Measurements from ENCODE around the gene ACTG1. TPM values are rescaled to one million over a fixed set of nuclear protein-coding genes. Genes with fewer than 3 reads are reported as not detected.

ACTG1 gene
- total RNA-seq, 1 experiment from 2014 or later: 4,160 TPM

DNA sequence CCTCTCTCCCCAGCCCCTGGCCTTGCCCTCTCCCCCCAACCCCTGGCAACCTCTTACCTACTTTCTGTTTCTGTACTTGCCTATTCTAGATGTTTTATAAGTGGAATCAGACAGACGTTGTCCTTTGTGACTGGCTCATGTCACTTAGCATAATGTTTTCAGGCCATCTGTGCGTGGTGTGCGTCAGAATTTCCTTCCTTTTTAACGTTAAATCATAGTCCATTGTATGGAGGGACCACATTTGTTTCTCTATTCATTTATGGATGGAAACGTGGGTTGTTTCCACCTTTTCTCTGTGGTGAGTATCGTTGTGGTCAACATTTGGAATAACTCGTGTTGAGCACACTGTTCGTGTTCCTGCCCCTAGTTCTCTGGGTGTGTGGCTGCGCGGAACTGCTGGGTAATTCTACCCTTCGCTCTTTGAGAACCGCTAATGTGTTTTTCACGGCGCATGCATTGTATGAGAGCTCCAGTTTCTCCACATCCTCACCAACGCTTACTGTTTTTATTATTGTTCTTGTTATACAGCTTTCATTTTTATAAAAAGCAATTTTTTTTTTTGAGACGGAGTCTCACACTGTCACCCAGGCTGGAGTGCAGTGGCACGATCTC, 26.3 kb downstream of the ACTG1 start:
- DNase-seq: no peak
- H2BK5ac ChIP-seq (ENCODE audit: insufficient read length, low read length): no peak overlapping the region
- H3K27ac ChIP-seq (ENCODE audit: insufficient read length, low read depth, low read length): no peak overlapping the region
- no peaks in the 10 kb centered on the region for H3K9me3 Mint-ChIP-seq
- no peak overlapping the region for H3K27ac Mint-ChIP-seq
- no peak overlapping the region for H3K4me2 ChIP-seq (ENCODE audit: insufficient read depth, insufficient read length, low read length)
- peaks cover 12% of the 10 kb centered on the region; the same call in 1 of the 2 replicates for H3K27me3 ChIP-seq (ENCODE audit: insufficient read depth, low read length)
- WGBS (ENCODE audit: extremely low coverage, insufficient read length, low lambda C conversion rate): no CpG with 5 or more reads among the region's 17 CpGs
- no peaks in the 10 kb centered on the region for H3K79me2 ChIP-seq (ENCODE audit: insufficient read depth, low read length)
- no peaks in the 10 kb centered on the region for H3K79me1 ChIP-seq (ENCODE audit: insufficient read depth, low read depth, low read length, poor library complexity, severe bottlenecking)
- no peak overlapping the region for H4K5ac ChIP-seq (ENCODE audit: insufficient read length, low read depth, low read length)
- H3K4me3 Mint-ChIP-seq: no peak overlapping the region
- no peaks in the 10 kb centered on the region; the same call in 1 of the 2 replicates for H3K4me1 ChIP-seq (ENCODE audit: insufficient read depth, low read length)
- TF ChIP-seq, protein P1, sequence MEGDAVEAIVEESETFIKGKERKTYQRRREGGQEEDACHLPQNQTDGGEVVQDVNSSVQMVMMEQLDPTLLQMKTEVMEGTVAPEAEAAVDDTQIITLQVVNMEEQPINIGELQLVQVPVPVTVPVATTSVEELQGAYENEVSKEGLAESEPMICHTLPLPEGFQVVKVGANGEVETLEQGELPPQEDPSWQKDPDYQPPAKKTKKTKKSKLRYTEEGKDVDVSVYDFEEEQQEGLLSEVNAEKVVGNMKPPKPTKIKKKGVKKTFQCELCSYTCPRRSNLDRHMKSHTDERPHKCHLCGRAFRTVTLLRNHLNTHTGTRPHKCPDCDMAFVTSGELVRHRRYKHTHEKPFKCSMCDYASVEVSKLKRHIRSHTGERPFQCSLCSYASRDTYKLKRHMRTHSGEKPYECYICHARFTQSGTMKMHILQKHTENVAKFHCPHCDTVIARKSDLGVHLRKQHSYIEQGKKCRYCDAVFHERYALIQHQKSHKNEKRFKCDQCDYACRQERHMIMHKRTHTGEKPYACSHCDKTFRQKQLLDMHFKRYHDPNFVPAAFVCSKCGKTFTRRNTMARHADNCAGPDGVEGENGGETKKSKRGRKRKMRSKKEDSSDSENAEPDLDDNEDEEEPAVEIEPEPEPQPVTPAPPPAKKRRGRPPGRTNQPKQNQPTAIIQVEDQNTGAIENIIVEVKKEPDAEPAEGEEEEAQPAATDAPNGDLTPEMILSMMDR (conservative IDR thresholded peaks at IDR 0.05): no peak
- no peak overlapping the region for H3K14ac ChIP-seq (ENCODE audit: insufficient read depth, low read length)
- no peak overlapping the region for H4K8ac ChIP-seq (replicated peaks; ENCODE audit: insufficient read length, low read depth, low read length)
- peaks cover 12% of the 10 kb centered on the region for H3K23me2 ChIP-seq (ENCODE audit: insufficient read length, low read depth, low read length, poor library complexity, severe bottlenecking)
- no peak overlapping the region for H3K9ac ChIP-seq (ENCODE audit: extremely low read depth, insufficient read length, low read length)
- H3K4me1 Mint-ChIP-seq: peaks cover 26 to 30% of the 10 kb centered on the region in 2 experiments
- no peaks in the 10 kb centered on the region for H3K9me3 ChIP-seq (ENCODE audit: control insufficient read depth, low read depth, low read length)
- no peak overlapping the region for H2BK15ac ChIP-seq (ENCODE audit: low read depth, low read length)
- H4K20me1 ChIP-seq (ENCODE audit: control insufficient read depth, insufficient read depth, insufficient read length): no peaks in the 10 kb centered on the region
- H2AK5ac ChIP-seq (ENCODE audit: insufficient read length, low read length): no peak overlapping the region
- no peak overlapping the region for H2BK12ac ChIP-seq (ENCODE audit: insufficient read length, low read depth, low read length)
- H3K23ac ChIP-seq (ENCODE audit: insufficient read length, low read depth, low read length): no peak overlapping the region
- H2AFZ ChIP-seq (ENCODE audit: low read length): no peak overlapping the region
- H4K91ac ChIP-seq (ENCODE audit: insufficient read length, low read depth, low read length): no peak overlapping the region
- no peaks in the 10 kb centered on the region for H3K36me3 Mint-ChIP-seq (ENCODE audit: insufficient read depth in 1 of 3, low read depth in 3 of 3)
- no peak overlapping the region for H3T11ph ChIP-seq (ENCODE audit: low read length)
- H2BK120ac ChIP-seq (ENCODE audit: low read depth, low read length, poor library complexity, severe bottlenecking): no peak overlapping the region
- H2BK20ac ChIP-seq (ENCODE audit: low read depth, low read length, poor library complexity, severe bottlenecking): no peak overlapping the region
- no peak overlapping the region for H3K18ac ChIP-seq (ENCODE audit: insufficient read length, low read depth, low read length)
- H3K27me3 Mint-ChIP-seq (ENCODE audit: low read depth): peaks cover 59% of the 10 kb centered on the region
- H3K4ac ChIP-seq (ENCODE audit: low read depth, low read length): no peak overlapping the region
- no peak overlapping the region for H3K56ac ChIP-seq (ENCODE audit: insufficient read length, low read depth, low read length)

Data from H9 (cell line).